Esophagus muscularis mucosa (tissue), 4 donors: ENCODE results near the gene GLUD1. TPM values are rescaled to one million over a fixed set of nuclear protein-coding genes. Genes with fewer than 3 reads are reported as not detected.
"Not testable (repeated sequence)": the region's sequence is repeated elsewhere in the genome, so short reads cannot be mapped to it uniquely, and the experiment has no call there.

Source experiments
- DNase-seq: peaks from one replicate; pipeline ENCODE4 v3.0.0-alpha.2; 2017; ENCODE audit errors: extremely low spot score
- H3K27ac ChIP-seq, 4 donors: fragments of 200-600 bp; sonication (generic); replicated peaks in 1 of 4; 1 replicate in 3 of 4; 2 replicates in 1 of 4; pipeline ENCODE4 v1.5.1; 2016 to 2019; ENCODE audit warnings: mild to moderate bottlenecking in 1 of 4
- H3K27me3 ChIP-seq, 4 donors: fragments of 200-600 bp; sonication (generic); one replicate each; pipeline versions ENCODE4 v1.5.1 to v1.6.0; 2016 to 2019
- H3K36me3 ChIP-seq, 4 donors: fragments of 200-600 bp; sonication (generic); one replicate each; pipeline ENCODE4 v1.5.1; 2016 to 2019
- H3K4me1 ChIP-seq, 4 donors: fragments of 200-600 bp; sonication (generic); one replicate each; pipeline ENCODE4 v1.5.1; 2016 to 2019
- H3K4me3 ChIP-seq, 4 donors: fragments of 200-600 bp; sonication (generic); 1 replicate in 2 of 4; 2 replicates in 2 of 4; pipeline ENCODE4 v1.5.1; 2016 to 2019; ENCODE audit warnings: mild to moderate bottlenecking in 4 of 4, moderate library complexity in 1 of 4
- H3K9me3 ChIP-seq, 4 donors: fragments of 200-600 bp; sonication (generic); 1 replicate in 3 of 4; 2 replicates in 1 of 4; pipeline ENCODE4 v1.5.1; 2016 to 2019
- WGBS: methylation state at CpG from one replicate; pipeline ENCODE4 v1.1.5; 2018; 5-methylcytosine and 5-hydroxymethylcytosine counted together
- intact Hi-C: fragments of 100-400 bp; cut with DNase I; formaldehyde crosslinking; loops from one replicate; pipeline ENCODE4 v1.15.1; 2023
- small RNA-seq, 3 donors: library from RNA; depleted of rRNA; stranded (forward); fragments of <200 nt; gene quantifications; one replicate each; pipeline ENCODE3, GENCODE V24; 2016
- total RNA-seq, 4 donors: library from RNA; depleted of rRNA; stranded (reverse); fragments of >200 nt; gene quantifications; one replicate each; pipeline versions ENCODE4 v1.1.0 to v1.2.1, GENCODE V29; 2016
- TF ChIP-seq, protein P1 (sequence below), 3 experiments: fragments of 200-600 bp in 2 of 3; fragments of 450-650 bp in 1 of 3; sonication (generic) in 2 of 3; IDR thresholded peaks; one replicate each; pipeline ENCODE4 v1.5.1; 2017 to 2019; ENCODE audit warnings: antibody characterized with exemption in 3 of 3, mild to moderate bottlenecking in 2 of 3, moderate library complexity in 1 of 3

The GLUD1 gene
- total RNA-seq, 4 donors from 2014 or later = 152 to 187 (median 161) TPM

DNA sequence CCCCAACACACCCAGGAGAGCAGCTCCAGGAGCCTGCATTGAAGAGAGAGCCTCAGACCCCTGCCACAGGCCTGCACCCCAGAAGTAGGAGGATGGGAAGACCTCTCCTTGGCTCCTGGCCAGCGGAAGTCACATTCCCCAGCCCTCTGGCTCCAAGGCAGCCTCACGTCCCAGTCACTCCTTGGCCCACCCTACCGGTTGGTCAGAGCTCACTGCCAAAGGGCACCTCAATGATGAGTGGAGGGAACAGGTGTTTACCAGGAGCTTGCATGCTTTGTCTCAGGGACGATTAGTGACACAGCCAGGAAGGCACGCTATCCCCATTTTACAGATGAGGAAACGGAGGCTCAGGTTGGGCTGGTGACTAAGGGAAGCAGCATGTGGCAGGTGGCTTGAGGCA lies 75.6 kb downstream of the GLUD1 start:
- H3K4me1 ChIP-seq, H3K4me3 ChIP-seq, H3K27me3 ChIP-seq, H3K9me3 ChIP-seq, DNase-seq, intact Hi-C loops, H3K27ac ChIP-seq, H3K36me3 ChIP-seq: not testable (repeated sequence)
- WGBS = 82% methylated on average over 2 of the region's 6 CpGs

DNA sequence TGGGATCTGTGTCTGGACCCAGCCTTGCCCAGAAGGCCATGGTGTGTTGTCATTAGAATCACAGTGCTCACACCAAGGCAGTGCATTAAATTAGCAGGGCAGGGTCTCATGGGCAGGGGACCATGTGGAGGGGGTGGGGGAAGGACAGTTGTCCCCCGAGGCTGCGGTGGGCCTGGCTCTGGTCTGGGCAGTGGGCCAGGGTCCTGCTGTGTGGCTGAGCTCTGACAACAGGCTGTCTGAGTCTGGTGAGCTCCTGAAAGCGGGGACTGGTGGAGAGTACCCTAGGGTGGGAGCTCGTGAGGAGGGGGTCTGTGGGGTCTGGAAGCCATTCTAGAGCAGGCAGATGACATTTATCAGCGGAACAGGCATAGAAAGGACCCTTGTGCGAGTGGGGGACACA lies 76.5 kb downstream of the GLUD1 start:
- H3K27ac ChIP-seq, H3K36me3 ChIP-seq, H3K4me1 ChIP-seq, H3K9me3 ChIP-seq, intact Hi-C loops, H3K27me3 ChIP-seq, DNase-seq, H3K4me3 ChIP-seq: not testable (repeated sequence)
- 72% methylated on average over 6 of the region's 6 CpGs for WGBS

DNA sequence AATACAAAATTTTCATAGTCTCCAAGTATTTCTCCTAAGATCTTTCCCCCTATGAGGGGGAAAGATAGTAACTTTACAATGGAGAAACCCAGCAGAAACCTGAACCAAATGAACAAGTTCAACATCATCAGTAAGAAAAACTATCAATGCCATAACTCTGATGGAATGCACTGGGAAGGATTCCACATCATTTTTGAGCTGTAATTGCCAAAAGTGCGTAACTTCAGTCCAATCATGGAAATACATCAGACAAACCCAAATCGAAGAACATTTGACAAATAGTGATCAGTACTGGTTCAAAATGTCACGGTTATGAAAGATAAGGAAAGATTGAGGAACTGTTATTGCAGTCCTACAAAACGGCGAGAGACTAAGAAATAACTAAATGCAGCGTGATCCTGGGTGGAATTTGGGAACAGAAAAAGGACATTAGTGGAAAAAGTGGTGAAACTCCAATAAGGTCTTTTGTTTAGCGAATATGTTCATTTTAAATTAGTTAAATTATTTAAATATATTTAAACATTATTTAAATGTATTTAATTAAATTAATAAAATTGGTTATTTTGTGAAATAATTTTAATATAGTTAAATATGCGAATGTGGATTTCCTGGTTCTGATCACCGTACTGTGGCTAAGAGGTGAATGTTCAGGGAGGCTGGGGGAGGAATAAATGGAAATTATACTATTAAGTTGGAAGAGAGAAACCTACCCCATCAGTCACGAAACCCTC lies 79.5 kb downstream of the GLUD1 start:
- H3K4me3 ChIP-seq, H3K9me3 ChIP-seq, H3K27me3 ChIP-seq, H3K4me1 ChIP-seq, H3K36me3 ChIP-seq, H3K27ac ChIP-seq, intact Hi-C loops, DNase-seq: not testable (repeated sequence)
- 75% methylated on average over 10 of the region's 10 CpGs for WGBS

- H3K9me3 ChIP-seq, H3K4me3 ChIP-seq, intact Hi-C loops, H3K27ac ChIP-seq, H3K4me1 ChIP-seq, H3K36me3 ChIP-seq, H3K27me3 ChIP-seq, DNase-seq: not testable (repeated sequence)
- WGBS = 62% methylated on average over 3 of the region's 3 CpGs
These were observed 81.1 kb downstream of the GLUD1 start for GRCh38 chr10:87013528-87013927.

GRCh38 chr10:87009134-87009696 lies 85.4 kb downstream of the GLUD1 start:
- WGBS = 90% methylated on average over 12 of the region's 18 CpGs
- not testable (repeated sequence) for H3K27ac ChIP-seq

DNA sequence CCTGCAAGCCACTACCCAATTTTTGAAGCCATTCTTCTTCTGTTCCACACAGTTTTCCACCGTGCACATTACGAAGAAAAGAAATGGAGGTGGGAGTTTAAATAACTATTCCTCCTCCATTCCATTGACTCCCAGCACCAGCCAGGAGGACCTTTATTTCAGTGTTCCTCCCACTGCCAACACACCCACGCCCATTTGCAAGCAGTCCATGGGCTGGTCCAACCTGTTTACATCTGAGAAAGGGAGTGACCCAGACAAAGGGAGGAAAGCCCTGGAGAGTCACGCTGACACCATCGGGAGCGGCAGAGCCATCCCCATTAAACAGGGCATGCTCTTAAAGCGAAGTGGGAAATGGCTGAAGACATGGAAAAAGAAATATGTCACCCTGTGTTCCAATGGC lies 86.3 kb downstream of the GLUD1 start:
- intact Hi-C loops, DNase-seq, H3K9me3 ChIP-seq, H3K27me3 ChIP-seq, H3K27ac ChIP-seq, H3K36me3 ChIP-seq, H3K4me1 ChIP-seq, H3K4me3 ChIP-seq: not testable (repeated sequence)
- 98% methylated on average over 7 of the region's 7 CpGs for WGBS

More at GRCh38 chr10:87009134-87009696, 85.4 kb downstream of the GLUD1 start:
- intact Hi-C loops, H3K27me3 ChIP-seq, H3K36me3 ChIP-seq, H3K4me1 ChIP-seq, H3K9me3 ChIP-seq, DNase-seq, H3K4me3 ChIP-seq: not testable (repeated sequence)

GRCh38 chr10:87007674-87008073 lies 87.0 kb downstream of the GLUD1 start:
- H3K9me3 ChIP-seq, H3K27me3 ChIP-seq, H3K4me1 ChIP-seq, H3K36me3 ChIP-seq, H3K27ac ChIP-seq, H3K4me3 ChIP-seq, intact Hi-C loops, DNase-seq: not testable (repeated sequence)
- WGBS = 95% methylated on average over 6 of the region's 6 CpGs

GRCh38 chr10:87007124-87007523 lies 87.5 kb downstream of the GLUD1 start:
- H3K36me3 ChIP-seq = peaks cover 0 to 10% (median 1%) of the 10 kb centered on the region in 4 donors
- H3K27ac ChIP-seq, DNase-seq, intact Hi-C loops, H3K9me3 ChIP-seq, H3K4me3 ChIP-seq, H3K4me1 ChIP-seq, H3K27me3 ChIP-seq: not testable (repeated sequence)
- 73% methylated on average over 1 of the region's 1 CpG for WGBS

GRCh38 chr10:87000491-87000890 lies 94.2 kb downstream of the GLUD1 start:
- H3K36me3 ChIP-seq = peaks cover 0 to 23% (median 10%) of the 10 kb centered on the region in 4 donors
- H3K9me3 ChIP-seq = no peaks in the 10 kb centered on the region

More at GRCh38 chr10:87000491-87000890, 94.2 kb downstream of the GLUD1 start:
- DNase-seq = no peak
- Histone ChIP-seq H3K27me3 (no peaks in the 10 kb centered on the region), H3K27ac (no peak overlapping the region), H3K4me1 (no peaks in the 10 kb centered on the region), H3K4me3 (no peak overlapping the region)
- intact Hi-C loops = no loop called here
- whole genome bisulfite sequencing = 74% methylated on average over 3 of the region's 3 CpGs
- TF ChIP-seq, protein P1, sequence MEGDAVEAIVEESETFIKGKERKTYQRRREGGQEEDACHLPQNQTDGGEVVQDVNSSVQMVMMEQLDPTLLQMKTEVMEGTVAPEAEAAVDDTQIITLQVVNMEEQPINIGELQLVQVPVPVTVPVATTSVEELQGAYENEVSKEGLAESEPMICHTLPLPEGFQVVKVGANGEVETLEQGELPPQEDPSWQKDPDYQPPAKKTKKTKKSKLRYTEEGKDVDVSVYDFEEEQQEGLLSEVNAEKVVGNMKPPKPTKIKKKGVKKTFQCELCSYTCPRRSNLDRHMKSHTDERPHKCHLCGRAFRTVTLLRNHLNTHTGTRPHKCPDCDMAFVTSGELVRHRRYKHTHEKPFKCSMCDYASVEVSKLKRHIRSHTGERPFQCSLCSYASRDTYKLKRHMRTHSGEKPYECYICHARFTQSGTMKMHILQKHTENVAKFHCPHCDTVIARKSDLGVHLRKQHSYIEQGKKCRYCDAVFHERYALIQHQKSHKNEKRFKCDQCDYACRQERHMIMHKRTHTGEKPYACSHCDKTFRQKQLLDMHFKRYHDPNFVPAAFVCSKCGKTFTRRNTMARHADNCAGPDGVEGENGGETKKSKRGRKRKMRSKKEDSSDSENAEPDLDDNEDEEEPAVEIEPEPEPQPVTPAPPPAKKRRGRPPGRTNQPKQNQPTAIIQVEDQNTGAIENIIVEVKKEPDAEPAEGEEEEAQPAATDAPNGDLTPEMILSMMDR (IDR thresholded peaks at IDR 0.05) = no peak

Small RNAs within 50 kb of the gene (small RNA-seq; reads per million reads assigned to genes)
- gene AL136982.5 (0 reads per million in 3 donors), gene FAM25A (0 reads per million in 3 donors), gene RNU6-529P (0 reads per million in 3 donors)

Other genes with a start within 250 kb of the GLUD1 start
- gene MMRN2, start 137.2 kb downstream of the GLUD1 start, total RNA-seq = 10 to 100 TPM; 24.9 to 85.9 (median 56.3) TPM
- 10 to 100 TPM; 13.3 to 41.6 (median 30.6) TPM for gene SNCG, start 136.2 kb downstream of the GLUD1 start, total RNA-seq
- gene ADIRF, start 126.4 kb downstream of the GLUD1 start, total RNA-seq = 100 to 1,000 TPM in 1 of 4 donors, 10 to 100 TPM in 3; 59.4 to 119 (median 84.8) TPM
- gene FAM25A, start 74.5 kb downstream of the GLUD1 start, total RNA-seq = not detected
- gene SHLD2, start 363 bp upstream of the GLUD1 start, total RNA-seq = 10 to 100 TPM; 17.0 to 25.7 (median 22.8) TPM
- gene NUTM2A, start 130.6 kb upstream of the GLUD1 start, total RNA-seq = 1 to 10 TPM; 1.7 to 3.5 (median 2.2) TPM